ENCODE data around the gene PIK3R6.

GRCh38 chr17:8859804-8860430 is 7.6 kb downstream of the PIK3R6 start:
- TF ChIP-seq, protein P1, sequence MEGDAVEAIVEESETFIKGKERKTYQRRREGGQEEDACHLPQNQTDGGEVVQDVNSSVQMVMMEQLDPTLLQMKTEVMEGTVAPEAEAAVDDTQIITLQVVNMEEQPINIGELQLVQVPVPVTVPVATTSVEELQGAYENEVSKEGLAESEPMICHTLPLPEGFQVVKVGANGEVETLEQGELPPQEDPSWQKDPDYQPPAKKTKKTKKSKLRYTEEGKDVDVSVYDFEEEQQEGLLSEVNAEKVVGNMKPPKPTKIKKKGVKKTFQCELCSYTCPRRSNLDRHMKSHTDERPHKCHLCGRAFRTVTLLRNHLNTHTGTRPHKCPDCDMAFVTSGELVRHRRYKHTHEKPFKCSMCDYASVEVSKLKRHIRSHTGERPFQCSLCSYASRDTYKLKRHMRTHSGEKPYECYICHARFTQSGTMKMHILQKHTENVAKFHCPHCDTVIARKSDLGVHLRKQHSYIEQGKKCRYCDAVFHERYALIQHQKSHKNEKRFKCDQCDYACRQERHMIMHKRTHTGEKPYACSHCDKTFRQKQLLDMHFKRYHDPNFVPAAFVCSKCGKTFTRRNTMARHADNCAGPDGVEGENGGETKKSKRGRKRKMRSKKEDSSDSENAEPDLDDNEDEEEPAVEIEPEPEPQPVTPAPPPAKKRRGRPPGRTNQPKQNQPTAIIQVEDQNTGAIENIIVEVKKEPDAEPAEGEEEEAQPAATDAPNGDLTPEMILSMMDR (CRISPR knock-in tag; IDR thresholded peaks at IDR 0.05) = no peak
- TF ChIP-seq FOXK2 (IDR thresholded peaks at IDR 0.05) = no peak
- TF ChIP-seq, protein P2, sequence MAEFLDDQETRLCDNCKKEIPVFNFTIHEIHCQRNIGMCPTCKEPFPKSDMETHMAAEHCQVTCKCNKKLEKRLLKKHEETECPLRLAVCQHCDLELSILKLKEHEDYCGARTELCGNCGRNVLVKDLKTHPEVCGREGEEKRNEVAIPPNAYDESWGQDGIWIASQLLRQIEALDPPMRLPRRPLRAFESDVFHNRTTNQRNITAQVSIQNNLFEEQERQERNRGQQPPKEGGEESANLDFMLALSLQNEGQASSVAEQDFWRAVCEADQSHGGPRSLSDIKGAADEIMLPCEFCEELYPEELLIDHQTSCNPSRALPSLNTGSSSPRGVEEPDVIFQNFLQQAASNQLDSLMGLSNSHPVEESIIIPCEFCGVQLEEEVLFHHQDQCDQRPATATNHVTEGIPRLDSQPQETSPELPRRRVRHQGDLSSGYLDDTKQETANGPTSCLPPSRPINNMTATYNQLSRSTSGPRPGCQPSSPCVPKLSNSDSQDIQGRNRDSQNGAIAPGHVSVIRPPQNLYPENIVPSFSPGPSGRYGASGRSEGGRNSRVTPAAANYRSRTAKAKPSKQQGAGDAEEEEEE (CRISPR knock-in tag; IDR thresholded peaks at IDR 0.05; ENCODE audit: borderline replicate concordance) = no peak
- no peak for TF ChIP-seq ATRX (CRISPR knock-in tag; IDR thresholded peaks at IDR 0.05; ENCODE audit: borderline replicate concordance)
- TF ChIP-seq ZNF337 (CRISPR knock-in tag; IDR thresholded peaks at IDR 0.05; ENCODE audit: borderline replicate concordance, low read depth) = no peak
- no peak for TF ChIP-seq USF2 (IDR thresholded peaks at IDR 0.05; ENCODE audit: low read depth, low read length)
- TF ChIP-seq USF2 (CRISPR knock-in tag; IDR thresholded peaks at IDR 0.05; ENCODE audit: borderline replicate concordance) = no peak
- TF ChIP-seq RFXAP (CRISPR knock-in tag; IDR thresholded peaks at IDR 0.05; ENCODE audit: borderline replicate concordance) = no peak
- TF ChIP-seq JUN (CRISPR knock-in tag; IDR thresholded peaks at IDR 0.05) = no peak

Measured in HepG2 (cell line).